Activated CD8-positive, alpha-beta T cell treated with anti-CD3 and anti-CD28 coated beads, Interleukin-2, amount 10 ng/mL, durations not matched to agents 7 days and 5 days (primary cell): Measurements from ENCODE around the gene GDPD5. TPM values are rescaled to one million over a fixed set of nuclear protein-coding genes. Genes with fewer than 3 reads are reported as not detected.

Experiments used
- ATAC-seq: fragments of 150-1000 bp; cut with Tn5 transposase; one replicate; pipeline ENCODE4 v1.10.0; 2021; ENCODE audit warnings: moderate library complexity
- CTCF ChIA-PET: fragments of 350-600 bp; sonication (Branson Sonifier 250); formaldehyde crosslinking; loops from one replicate; lab custom pipeline; 2021; ENCODE audit warnings: antibody characterized with exemption; lab: Charles Lee
- POLR2A ChIA-PET: fragments of 350-600 bp; sonication (Branson Sonifier 250); formaldehyde crosslinking; loops from one replicate; lab custom pipeline; 2021; ENCODE audit warnings: antibody characterized with exemption; lab: Charles Lee
- DNase-seq: peaks from one replicate; pipeline ENCODE4 v3.0.0-alpha.2; 2020
- H3K27ac Mint-ChIP-seq: one replicate; pipeline ENCODE4 v1.8.0; 2021; ENCODE audit warnings: mild to moderate bottlenecking, mixed read lengths
- H3K27me3 Mint-ChIP-seq: one replicate; pipeline ENCODE4 v1.8.0; 2021; ENCODE audit warnings: low read depth, mixed read lengths
- H3K36me3 Mint-ChIP-seq: one replicate; pipeline ENCODE4 v1.8.0; 2021; ENCODE audit warnings: low read depth, mixed read lengths
- H3K4me1 Mint-ChIP-seq: one replicate; pipeline ENCODE4 v1.8.0; 2021; ENCODE audit warnings: low read depth, mixed read lengths
- H3K4me3 Mint-ChIP-seq: one replicate; pipeline ENCODE4 v1.8.0; 2021; ENCODE audit warnings: mild to moderate bottlenecking, mixed read lengths
- H3K9me3 Mint-ChIP-seq: one replicate; pipeline ENCODE4 v1.8.0; 2022; ENCODE audit warnings: mixed read lengths; ENCODE audit not compliant: insufficient read depth
- total RNA-seq, 2 experiments: library from RNA; stranded (reverse); gene quantifications; one replicate each; pipeline ENCODE4 v1.2.3, GENCODE V29; 2021

GDPD5 gene
- total RNA-seq, 2 experiments from 2014 or later, result 23.1 to 26.6 TPM

GRCh38 chr11:75462117-75462653, 63.6 kb downstream of the GDPD5 start:
- Mint-ChIP-seq H3K27ac (no peak overlapping the region), H3K27me3 (no peaks in the 10 kb centered on the region), H3K4me1 (no peaks in the 10 kb centered on the region), H3K36me3 (no peaks in the 10 kb centered on the region), H3K9me3 (no peaks in the 10 kb centered on the region), H3K4me3 (no peak overlapping the region)
- CTCF ChIA-PET, result interaction anchor here (0.6 to 3.3 kb wide), 3 partner anchors 45 to 70 kb away, joined by 3 to 11 read pairs (median 4); partner anchors contain the start of gene GDPD5
- DNase-seq (no peak), ATAC-seq (no peak)
- POLR2A ChIA-PET, result interaction anchor here (0.9 kb wide), 1 partner anchor 13 kb away, joined by 4 read pairs; no protein-coding TSS in a partner anchor

- H3K9me3 Mint-ChIP-seq, result no peaks in the 10 kb centered on the region
- H3K4me3 Mint-ChIP-seq, result no peak overlapping the region
- no peaks in the 10 kb centered on the region for H3K27me3 Mint-ChIP-seq
- H3K4me1 Mint-ChIP-seq, result no peaks in the 10 kb centered on the region
- no peak for ATAC-seq
- no peaks in the 10 kb centered on the region for H3K36me3 Mint-ChIP-seq
- POLR2A ChIA-PET, result no interaction called here
- no peak overlapping the region for H3K27ac Mint-ChIP-seq
- DNase-seq, result no peak
- CTCF ChIA-PET, result interaction anchor here (0.6 to 3.3 kb wide), 3 partner anchors 46 to 71 kb away, joined by 3 to 11 read pairs (median 4); partner anchors contain the start of gene GDPD5
Observed at GRCh38 chr11:75461151-75461550, 64.6 kb downstream of the GDPD5 start.

DNA sequence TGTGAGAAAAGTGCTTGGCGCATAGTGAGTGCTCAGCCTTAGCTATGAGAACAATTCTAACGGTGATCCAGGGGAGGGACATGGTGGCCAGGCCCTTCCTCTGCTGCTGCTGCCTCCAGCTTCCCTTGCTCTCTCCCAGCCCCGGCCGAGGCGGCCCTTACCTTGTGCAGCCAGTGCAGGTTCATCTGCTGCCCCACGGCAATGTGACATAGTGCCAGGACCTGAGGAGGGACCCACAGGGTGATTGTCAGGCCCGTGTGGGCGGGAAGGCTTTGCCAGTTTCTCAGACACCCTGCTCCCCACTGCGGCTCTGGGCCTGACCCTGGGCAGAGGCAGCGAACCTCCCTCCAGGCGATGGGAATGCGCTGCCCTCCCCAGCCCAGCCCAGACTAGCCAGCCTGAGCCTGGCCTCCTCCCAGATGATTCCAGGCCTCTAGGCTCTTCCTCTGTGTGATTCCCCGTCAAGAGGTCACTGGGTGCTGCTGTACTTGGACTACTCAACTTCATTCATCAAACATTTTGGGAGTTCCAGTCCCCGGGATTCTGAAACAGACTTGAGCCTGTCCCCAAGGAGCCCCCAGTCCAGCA, 69.1 kb downstream of the GDPD5 start:
- H3K4me3 Mint-ChIP-seq, result no peak overlapping the region
- DNase-seq, result no peak
- no peak overlapping the region for H3K27ac Mint-ChIP-seq
- H3K36me3 Mint-ChIP-seq, result no peaks in the 10 kb centered on the region
- ChIA-PET CTCF (no interaction called here), POLR2A (no interaction called here)
- ATAC-seq, result no peak
- H3K4me1 Mint-ChIP-seq, result no peaks in the 10 kb centered on the region
- H3K27me3 Mint-ChIP-seq, result no peaks in the 10 kb centered on the region
- H3K9me3 Mint-ChIP-seq, result no peaks in the 10 kb centered on the region

- CTCF ChIA-PET, result interaction anchor here (0.7 to 3.1 kb wide), 4 partner anchors 10 to 378 kb away, joined by 3 to 14 read pairs (median 4); partner anchors contain the start of gene GDPD5
- no peak overlapping the region for H3K27ac Mint-ChIP-seq
Observed at GRCh38 chr11:75454987-75455386, 70.8 kb downstream of the GDPD5 start.

DNA sequence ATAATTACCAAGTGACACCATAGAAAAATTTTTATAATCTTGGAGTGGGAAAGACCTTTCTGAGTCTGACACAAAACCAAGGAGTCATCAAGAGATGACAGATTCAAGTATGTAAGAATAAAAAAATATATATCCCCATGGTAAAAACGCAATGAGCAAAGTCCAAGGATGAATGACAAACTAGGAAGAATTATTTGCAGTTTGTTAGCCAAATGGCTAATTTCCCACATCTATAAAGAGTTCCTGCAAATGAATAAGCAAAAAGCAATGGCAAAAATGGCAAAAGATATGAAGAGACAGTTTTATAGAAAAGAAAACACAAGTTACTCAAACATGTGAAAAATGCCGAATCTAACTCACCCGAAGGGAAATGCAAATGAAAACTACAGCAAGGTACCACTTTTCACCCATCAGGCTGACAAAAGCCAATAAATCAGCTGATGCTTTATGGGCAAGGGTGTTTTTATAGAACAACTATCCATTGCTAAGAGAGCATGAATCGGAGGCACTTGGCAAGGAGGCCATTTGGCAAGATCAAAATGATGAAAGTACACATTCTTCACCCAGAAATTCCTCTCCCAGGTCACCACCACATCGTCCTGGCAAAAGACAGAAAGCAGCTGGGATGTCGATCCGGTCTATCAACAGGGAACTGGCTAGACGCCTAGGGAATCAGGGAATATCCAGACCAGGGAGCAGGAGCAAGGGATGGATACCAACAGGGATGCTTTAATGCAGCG, 71.7 kb downstream of the GDPD5 start:
- no peaks in the 10 kb centered on the region for H3K9me3 Mint-ChIP-seq
- POLR2A ChIA-PET, result no interaction called here
- H3K4me1 Mint-ChIP-seq, result no peaks in the 10 kb centered on the region

More at GRCh38 chr11:75454987-75455386, 70.8 kb downstream of the GDPD5 start:
- Mint-ChIP-seq H3K9me3 (no peaks in the 10 kb centered on the region), H3K4me3 (no peak overlapping the region), H3K36me3 (no peaks in the 10 kb centered on the region), H3K27me3 (no peaks in the 10 kb centered on the region), H3K4me1 (no peaks in the 10 kb centered on the region)
- no peak for DNase-seq
- no peak for ATAC-seq
- POLR2A ChIA-PET, result no interaction called here

DNA sequence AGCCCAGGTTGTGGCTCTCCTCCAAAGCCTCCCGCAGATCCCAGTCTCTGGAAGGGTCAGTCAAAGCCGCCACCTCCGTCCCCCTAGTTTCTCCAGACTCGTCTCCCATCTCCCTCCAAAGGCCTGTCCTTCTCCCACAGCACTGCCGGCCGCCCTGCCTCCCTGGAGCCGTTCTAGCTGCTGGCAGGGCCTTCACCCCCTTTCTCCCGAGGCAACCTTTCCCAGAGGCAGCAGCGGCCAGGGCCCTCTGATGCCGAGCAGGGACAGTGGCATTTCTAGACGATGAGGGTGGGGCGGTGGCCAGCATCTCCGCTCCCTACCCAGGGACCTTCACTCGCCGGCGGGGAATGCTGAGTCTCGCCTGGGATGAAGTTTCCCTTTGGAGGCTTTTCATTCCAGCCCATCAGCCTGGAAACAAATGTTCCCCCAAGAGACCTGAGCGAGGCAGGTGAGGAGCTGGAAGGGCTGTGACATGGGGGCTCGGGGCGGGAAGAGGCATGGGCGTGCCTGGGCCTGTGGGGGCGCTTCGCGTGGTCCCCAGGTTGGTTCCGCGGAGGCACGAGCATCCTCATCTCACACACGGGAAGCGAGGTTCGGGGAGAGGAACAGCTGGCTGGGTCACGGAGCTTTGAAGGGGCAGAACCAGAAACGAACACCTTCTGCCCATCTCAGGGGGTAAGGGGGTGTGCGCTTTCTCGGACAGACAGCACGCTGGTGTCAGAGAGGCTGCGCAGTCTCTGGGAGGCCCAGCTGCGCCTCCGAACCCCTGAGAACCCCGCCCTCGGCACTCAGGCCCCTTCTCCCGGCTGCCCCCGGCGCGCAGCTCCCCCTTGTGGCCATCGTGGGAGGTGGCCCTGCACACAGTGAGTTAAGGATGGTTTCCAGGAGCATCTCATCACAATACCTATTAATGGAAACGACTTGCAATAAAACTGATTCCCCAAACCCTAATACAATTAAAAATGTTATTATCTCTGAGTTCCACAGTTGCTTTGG, 74.6 kb downstream of the GDPD5 start:
- H3K27me3 Mint-ChIP-seq, result no peaks in the 10 kb centered on the region
- DNase-seq (peak; percentile 59), ATAC-seq (peak; percentile 51)
- no peak overlapping the region for H3K4me3 Mint-ChIP-seq
- CTCF ChIA-PET, result interaction anchor here (0.7 to 1.9 kb wide), 17 partner anchors 9 to 175 kb away, joined by 3 to 10 read pairs (median 3); partner anchors contain the start of gene GDPD5
- no peaks in the 10 kb centered on the region for H3K4me1 Mint-ChIP-seq
- POLR2A ChIA-PET, result no interaction called here
- H3K27ac Mint-ChIP-seq, result no peak overlapping the region
- H3K9me3 Mint-ChIP-seq, result no peaks in the 10 kb centered on the region
- no peaks in the 10 kb centered on the region for H3K36me3 Mint-ChIP-seq

More for the DNA sequence above, 71.7 kb downstream of the GDPD5 start:
- Mint-ChIP-seq H3K27ac (no peak overlapping the region), H3K4me3 (no peak overlapping the region), H3K36me3 (no peaks in the 10 kb centered on the region), H3K27me3 (no peaks in the 10 kb centered on the region)
- CTCF ChIA-PET, result interaction anchor here (0.6 to 3.1 kb wide), 2 partner anchors 9 to 30 kb away, joined by 3 to 14 read pairs; no protein-coding TSS in a partner anchor
- DNase-seq (no peak), ATAC-seq (no peak)

GRCh38 chr11:75450236-75450635, 75.5 kb downstream of the GDPD5 start:
- DNase-seq (no peak), ATAC-seq (no peak)
- Mint-ChIP-seq H3K36me3 (no peaks in the 10 kb centered on the region), H3K27me3 (no peaks in the 10 kb centered on the region), H3K4me3 (no peak overlapping the region), H3K27ac (no peak overlapping the region), H3K9me3 (no peaks in the 10 kb centered on the region), H3K4me1 (no peaks in the 10 kb centered on the region)
- ChIA-PET CTCF (interaction anchor here (1.1 to 1.9 kb wide), 3 partner anchors 71 to 79 kb away, joined by 4 to 10 read pairs (median 6); partner anchors contain the start of gene GDPD5), POLR2A (no interaction called here)

DNA sequence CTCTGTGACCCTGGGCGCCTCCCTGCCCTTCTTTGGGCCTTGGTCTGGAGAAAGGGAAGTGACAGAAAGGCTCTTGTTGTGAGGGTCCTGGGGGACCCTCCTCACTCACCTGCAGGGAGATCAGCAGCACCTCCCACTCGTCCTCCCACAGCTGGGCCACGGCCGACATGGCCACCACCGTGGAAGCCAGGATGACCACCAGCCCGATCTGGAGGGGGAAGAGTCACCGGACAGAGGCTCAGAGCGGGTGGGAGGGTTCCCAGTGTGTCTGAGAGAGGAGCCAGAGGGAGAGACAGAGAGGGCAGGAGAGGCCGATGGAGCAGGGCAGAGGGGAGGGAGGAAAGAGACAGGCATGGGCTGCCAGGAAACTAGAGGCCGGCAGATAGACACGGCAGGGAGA, 76.0 kb downstream of the GDPD5 start:
- ChIA-PET CTCF (interaction anchor here (1.9 kb wide), 1 partner anchor 72 kb away, joined by 6 read pairs; no protein-coding TSS in a partner anchor), POLR2A (no interaction called here)
- no peak overlapping the region for H3K4me3 Mint-ChIP-seq
- DNase-seq (no peak), ATAC-seq (no peak)
- no peaks in the 10 kb centered on the region for H3K4me1 Mint-ChIP-seq
- H3K36me3 Mint-ChIP-seq, result no peaks in the 10 kb centered on the region
- no peaks in the 10 kb centered on the region for H3K27me3 Mint-ChIP-seq
- H3K27ac Mint-ChIP-seq, result no peak overlapping the region
- no peaks in the 10 kb centered on the region for H3K9me3 Mint-ChIP-seq

- H3K36me3 Mint-ChIP-seq, result no peaks in the 10 kb centered on the region
- CTCF ChIA-PET, result interaction anchor here (1.4 kb wide), 1 partner anchor 83 kb away, joined by 4 read pairs; no protein-coding TSS in a partner anchor
- no peaks in the 10 kb centered on the region for H3K9me3 Mint-ChIP-seq
- no peaks in the 10 kb centered on the region for H3K4me1 Mint-ChIP-seq
- no peaks in the 10 kb centered on the region for H3K27me3 Mint-ChIP-seq
- no peak overlapping the region for H3K27ac Mint-ChIP-seq
- POLR2A ChIA-PET, result no interaction called here
- ATAC-seq (no peak), DNase-seq (no peak)
- H3K4me3 Mint-ChIP-seq, result no peak overlapping the region
Observed at GRCh38 chr11:75449271-75449670, 76.5 kb downstream of the GDPD5 start.

GRCh38 chr11:75447415-75447814, 78.3 kb downstream of the GDPD5 start:
- Mint-ChIP-seq H3K9me3 (no peaks in the 10 kb centered on the region), H3K27ac (no peak overlapping the region), H3K27me3 (no peaks in the 10 kb centered on the region), H3K4me3 (no peak overlapping the region), H3K36me3 (no peaks in the 10 kb centered on the region), H3K4me1 (no peaks in the 10 kb centered on the region)
- DNase-seq (no peak), ATAC-seq (no peak)
- POLR2A ChIA-PET, result no interaction called here
- CTCF ChIA-PET, result no interaction called here
